Inflammatory macrophage treated with lipopolysaccharide for 4 hours (primary cell): Measurements from ENCODE around the gene GAB1.

Experiments used
- DNase-seq: peaks from one replicate; pipeline ENCODE4 v3.0.0-alpha.2; 2020

Gene GAB1

GRCh38 chr4:143359644-143360193, 23.0 kb downstream of the GAB1 start:
- peak; percentile 20 for DNase-seq

DNA sequence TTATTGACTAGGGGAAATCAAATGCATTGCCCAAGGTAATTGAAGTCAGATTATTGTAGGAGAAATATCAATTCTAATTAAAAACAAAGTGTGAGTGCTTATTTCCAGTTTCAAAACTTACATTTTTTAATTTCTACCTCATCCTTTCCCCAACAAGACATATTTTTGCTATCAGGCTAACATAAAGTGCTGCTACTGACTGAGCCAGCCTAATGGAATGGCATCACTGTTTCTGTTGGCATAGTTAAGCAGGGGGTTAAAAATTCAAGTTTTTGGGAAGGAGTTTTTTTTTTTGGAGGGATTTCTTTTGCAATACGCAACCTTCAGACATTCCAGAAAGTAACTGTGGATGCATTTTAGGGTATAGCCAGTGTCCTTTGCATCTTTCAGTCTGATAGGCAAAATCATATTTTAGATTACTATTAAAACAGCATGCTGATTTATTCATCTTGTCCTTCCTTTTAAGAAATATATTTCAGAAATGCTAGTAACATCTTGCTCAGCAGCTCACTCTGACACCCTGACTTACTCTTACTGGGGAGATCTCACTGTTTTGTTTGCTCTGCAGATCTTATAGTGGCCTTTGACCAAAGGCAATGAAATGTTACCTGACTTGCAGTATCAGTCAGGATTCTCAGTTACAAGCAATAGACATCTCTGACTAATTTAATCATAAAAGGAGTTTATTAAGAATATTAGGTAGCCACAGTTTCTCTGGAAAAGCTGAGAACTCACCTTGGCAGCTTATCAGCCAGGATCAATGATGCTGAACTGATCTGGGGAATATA, 24.4 kb downstream of the GAB1 start:
- no peak for DNase-seq

DNA sequence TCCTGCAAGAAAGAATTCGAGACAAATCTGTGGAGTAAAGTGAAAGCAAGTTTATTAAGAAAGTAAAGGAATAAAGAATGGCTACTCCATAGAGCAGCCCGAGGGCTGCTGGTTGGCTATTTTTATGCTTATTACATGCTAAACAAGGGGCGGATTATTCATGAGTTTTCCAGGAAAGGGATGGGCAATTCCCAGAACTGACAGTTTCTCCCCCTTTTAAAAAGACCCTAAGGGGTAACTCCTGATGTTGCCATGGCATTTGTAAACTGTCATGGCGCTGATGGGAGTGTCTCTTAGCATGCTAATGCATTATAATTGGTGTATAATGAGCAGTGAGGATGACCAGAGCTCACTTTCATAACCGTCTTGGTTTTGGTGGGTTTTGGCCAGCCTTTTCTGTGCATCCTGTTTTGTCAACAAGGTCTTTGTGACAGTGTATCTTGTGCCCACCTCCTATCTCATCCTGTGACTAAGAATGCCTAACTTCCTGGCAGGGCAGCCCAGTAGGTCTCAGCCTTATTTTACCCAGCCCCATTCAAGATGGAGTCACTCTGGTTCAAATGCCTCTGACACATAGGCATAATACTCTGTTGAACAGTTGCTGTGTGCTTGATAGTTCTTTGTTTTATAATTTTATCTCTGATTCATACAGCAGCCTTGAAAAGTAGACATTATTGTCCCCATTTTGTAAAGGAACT, 25.8 kb downstream of the GAB1 start:
- DNase-seq: no peak

GRCh38 chr4:143363332-143363731, 26.7 kb downstream of the GAB1 start:
- DNase-seq: no peak

GRCh38 chr4:143364063-143364462, 27.4 kb downstream of the GAB1 start:
- DNase-seq: no peak

DNA sequence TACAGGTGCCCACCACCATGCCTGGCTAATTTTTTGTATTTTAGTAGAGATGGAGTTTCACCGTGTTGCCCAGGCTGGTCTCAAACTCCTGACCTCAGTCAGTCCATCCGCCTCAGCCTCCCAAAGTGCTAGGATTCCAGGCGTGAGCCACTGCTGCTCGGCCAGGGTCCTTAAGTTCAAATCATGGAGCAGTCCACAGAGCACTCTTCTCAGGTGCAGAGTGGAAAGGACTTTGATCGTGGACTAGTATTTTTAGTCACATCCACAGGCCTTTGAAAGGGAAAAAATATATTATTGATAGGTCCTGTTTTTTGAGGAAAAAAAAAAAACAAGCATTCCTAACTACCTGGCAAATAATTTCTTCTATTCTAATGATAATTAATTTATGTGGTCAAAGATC, 31.2 kb downstream of the GAB1 start:
- DNase-seq: no peak

DNA sequence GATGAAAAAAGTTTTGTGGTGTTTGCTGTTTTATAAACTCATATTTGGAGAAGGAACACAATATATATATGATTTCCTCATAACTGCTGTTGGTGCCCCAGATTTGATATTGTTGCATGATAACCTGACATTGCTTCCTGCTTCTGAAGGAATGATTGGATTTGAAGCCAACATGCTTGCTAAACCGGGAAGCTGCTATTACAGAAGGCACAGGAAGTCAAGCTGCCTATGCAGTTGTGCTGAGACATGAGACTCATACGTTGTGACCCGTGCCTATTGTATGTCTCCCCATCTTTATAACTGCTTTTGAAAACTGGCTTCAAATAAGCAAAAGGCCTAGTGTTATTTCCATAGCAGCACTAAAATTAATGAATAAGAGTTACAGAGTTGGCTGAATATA, 32.9 kb downstream of the GAB1 start:
- peak; percentile 44 for DNase-seq

DNA sequence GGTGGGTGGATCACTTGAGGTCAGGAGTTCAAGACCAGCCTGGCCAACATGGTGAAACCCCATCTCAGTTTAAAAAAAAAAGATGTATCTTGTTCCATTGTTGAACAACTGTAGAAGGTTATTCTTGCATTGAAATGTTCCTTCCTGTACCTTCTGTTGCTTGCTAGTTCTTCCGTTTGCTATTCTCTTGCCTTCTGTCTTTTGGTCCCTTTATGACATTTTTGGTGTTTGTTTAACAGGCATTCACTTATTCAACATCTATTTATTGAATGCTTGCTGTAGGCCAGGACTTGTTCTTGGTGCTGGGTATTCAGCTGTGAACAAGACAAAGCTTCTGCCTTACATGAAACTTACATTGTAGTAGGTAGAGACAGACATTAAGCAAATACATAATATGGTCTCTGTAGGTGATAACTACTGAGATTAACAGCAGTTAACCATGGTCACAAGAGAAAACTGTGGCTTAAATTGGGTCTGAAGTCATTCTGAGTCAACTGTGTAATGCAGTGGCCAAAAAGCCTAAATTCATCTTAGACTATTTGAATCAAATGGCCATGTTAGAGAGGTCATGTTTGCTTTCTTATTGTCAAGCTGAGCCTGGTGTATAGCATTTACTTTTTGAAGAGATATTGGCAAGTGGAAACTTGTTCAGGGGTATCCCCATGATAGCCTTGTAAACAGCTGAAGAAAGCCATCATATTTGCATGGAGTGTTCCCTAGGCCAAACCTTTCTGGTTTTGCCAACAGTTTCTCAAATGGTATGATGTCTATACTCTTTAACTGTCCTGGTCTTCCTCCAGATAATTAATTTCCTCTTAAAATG, 35.6 kb downstream of the GAB1 start:
- DNase-seq: no peak

- DNase-seq: no peak
These were observed 37.6 kb downstream of the GAB1 start for GRCh38 chr4:143374255-143374654.

GRCh38 chr4:143374771-143375170, 38.1 kb downstream of the GAB1 start:
- no peak for DNase-seq

DNA sequence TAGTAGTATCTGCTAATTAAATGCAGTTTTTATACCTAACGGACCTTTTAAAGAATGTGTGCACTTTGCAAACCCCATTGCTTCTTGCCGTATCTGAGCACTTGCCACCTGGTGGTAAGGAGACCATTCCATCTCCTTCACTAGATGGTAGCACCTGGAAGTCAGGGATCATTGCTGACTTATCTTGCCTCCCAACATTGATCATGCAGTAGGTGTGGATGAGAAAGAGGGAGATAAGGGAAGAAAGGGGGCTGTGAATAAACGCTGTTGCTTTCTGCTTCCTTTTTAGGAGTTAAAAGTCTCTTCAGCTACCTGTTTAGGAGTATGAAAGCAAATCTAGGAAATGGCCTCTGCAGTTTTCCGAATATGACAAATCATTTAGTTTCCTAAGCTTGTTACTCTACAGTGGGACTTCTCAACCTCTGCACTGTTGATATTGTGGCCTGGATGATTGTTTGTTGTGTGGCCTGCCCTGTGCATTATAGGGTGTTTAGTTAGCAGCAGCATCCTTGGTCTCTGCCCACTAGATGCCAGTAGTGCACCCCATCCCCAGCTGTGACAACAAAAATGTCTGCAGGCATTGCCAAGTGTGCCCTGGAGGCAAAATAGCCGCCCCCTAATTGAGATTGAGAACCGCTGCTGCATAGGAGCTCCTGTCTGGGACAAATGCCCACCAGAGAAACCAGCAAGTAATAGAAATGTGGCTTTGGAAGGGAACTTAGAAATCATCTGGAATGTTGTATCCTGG, 38.8 kb downstream of the GAB1 start:
- DNase-seq: peak; percentile 24

GRCh38 chr4:143377611-143378099, 41.0 kb downstream of the GAB1 start:
- DNase-seq: peak; percentile 82

GRCh38 chr4:143380629-143381028, 44.0 kb downstream of the GAB1 start:
- no peak for DNase-seq

DNA sequence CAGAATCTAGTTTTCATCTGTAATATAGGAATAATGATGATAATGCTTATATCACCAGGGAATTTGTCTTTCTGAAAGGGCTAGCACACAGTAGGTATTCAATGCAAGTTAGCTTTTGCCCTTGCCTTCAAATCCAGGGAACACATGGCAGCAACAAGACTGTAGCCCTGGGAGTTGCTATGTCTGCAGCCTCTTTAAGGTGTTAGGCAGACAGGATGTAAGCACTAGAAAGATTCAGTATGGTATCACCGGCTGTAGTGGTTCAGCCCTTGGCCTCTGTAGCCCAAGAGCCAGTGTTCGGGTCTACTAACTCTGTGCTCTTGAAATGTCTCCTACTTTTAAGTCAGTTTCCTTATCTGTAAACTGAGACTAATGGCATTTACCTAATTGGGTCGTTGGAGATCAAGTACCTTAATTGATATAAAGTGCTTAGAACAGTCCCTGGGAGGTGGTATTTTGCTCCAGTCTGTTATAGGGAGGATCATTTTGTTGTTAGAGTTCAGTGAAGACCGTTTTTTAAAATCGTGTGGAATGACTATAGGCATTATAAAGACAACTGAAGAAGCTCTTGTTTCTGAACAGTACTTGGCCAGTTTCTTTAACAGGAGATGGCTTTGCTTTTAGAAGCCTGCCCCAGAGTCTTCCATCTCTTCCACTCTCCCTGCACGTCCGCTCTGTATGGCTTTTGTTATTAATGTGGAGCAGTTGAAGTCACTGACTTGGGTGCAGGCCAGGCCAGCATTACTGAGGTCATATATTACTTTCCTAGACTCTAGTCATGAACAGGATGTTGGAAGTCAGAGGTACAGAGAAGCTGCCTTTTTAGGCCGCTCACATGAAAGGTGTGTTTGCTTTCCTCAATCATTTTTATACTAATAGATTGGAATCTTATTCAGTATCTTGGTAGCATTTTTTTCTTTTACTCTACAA, 44.8 kb downstream of the GAB1 start:
- DNase-seq: no peak

DNA sequence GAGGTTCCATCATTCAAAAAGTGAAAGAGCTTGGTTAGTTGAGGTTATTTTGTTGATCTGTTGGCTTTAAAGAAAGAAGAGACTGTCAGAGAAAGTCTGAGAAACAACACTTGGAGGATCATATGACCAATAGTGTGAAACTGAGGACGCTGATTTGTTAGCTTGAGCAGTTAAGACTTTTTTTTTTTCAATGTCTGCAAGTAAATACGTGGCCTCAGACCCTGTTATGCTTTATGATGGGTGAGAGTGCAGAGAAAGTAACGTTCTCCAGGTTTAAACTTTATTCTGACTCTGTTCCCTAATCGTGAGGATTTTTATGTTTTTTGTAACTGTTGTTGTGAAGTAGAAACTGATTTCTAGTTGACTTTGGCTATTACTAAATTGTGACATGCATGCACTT, 45.9 kb downstream of the GAB1 start:
- DNase-seq: no peak

- peak; percentile 24 for DNase-seq
These were observed 46.4 kb downstream of the GAB1 start for GRCh38 chr4:143383005-143383574.

DNA sequence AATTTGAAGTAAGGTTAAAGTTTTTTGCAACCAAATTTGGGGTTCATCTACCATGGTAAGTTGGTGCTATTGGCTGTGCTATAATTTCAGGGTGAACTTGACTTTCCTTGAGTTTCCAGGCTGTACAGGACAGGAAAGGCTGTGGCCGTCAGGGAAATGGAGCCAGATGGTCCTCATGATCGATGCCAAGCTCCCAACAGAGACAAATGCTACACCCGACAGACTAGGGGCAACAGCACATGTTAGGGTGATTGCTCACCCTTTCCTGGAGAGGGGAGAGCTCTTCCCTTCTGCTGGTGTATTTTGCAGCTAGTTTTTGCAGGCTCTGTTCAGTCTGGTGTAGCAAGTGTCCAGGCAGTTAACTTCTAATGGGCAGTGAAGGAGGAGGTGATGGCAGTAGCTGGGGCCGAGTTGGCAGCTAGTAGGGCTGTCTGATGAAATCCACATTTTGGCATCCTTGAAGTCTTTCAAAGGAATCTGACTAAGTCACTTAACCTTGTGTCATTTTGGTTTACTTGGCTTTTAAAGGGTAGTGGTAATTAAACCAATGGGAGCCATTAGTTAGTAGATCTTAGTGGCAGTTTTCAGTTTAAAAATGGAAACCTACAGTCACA, 47.8 kb downstream of the GAB1 start:
- DNase-seq: no peak

- DNase-seq: no peak
These were observed 50.1 kb downstream of the GAB1 start for GRCh38 chr4:143386812-143387211.

GRCh38 chr4:143389579-143390195, 53.0 kb downstream of the GAB1 start:
- peak; percentile 28 for DNase-seq

GRCh38 chr4:143390764-143391163, 54.1 kb downstream of the GAB1 start:
- no peak for DNase-seq
